Epithelial cell of proximal tubule (primary cell): Measurements from ENCODE around the gene ACHE. TPM values are rescaled to one million over a fixed set of nuclear protein-coding genes. Genes with fewer than 3 reads are reported as not detected.

ENCODE experiments used
- DNase-seq: peaks from one replicate; pipeline ENCODE4 v3.0.0-alpha.2; 2011; ENCODE audit warnings: low read depth
- H3K4me3 ChIP-seq: 2 replicates; pipeline ENCODE4 v1.5.1; 2011; ENCODE audit warnings: low read depth, mild to moderate bottlenecking, low read length
- CTCF ChIP-seq: conservative IDR thresholded peaks from 2 replicates; pipeline ENCODE4 v1.5.1; 2012; ENCODE audit warnings: low read depth, mild to moderate bottlenecking, low read length
- total RNA-seq: library from RNA; depleted of rRNA; stranded (reverse); fragments of >200 nt; gene quantifications from 2 replicates; pipeline ENCODE4 v1.2.3, GENCODE V29; 2015

The ACHE gene
- total RNA-seq, 1 donor from 2014 or later, result 3.3 TPM

- H3K4me3 ChIP-seq, result no peak overlapping the region
- no peak for TF ChIP-seq CTCF
- no peak for DNase-seq
Observed at GRCh38 chr7:100902638-100903037, 7.0 kb upstream of the ACHE start.

GRCh38 chr7:100901921-100902332 is 6.2 kb upstream of the ACHE start:
- H3K4me3 ChIP-seq, result no peak overlapping the region
- no peak for DNase-seq
- TF ChIP-seq CTCF, result no peak

GRCh38 chr7:100900978-100901377 is 5.3 kb upstream of the ACHE start:
- no peak for TF ChIP-seq CTCF
- DNase-seq, result no peak
- no peak overlapping the region for H3K4me3 ChIP-seq

- DNase-seq, result no peak
- no peak for TF ChIP-seq CTCF
Observed at GRCh38 chr7:100899432-100899831, 3.7 kb upstream of the ACHE start.

GRCh38 chr7:100897772-100898454 is 2.2 kb upstream of the ACHE start:
- TF ChIP-seq CTCF, result no peak
- DNase-seq, result no peak
- no peak overlapping the region for H3K4me3 ChIP-seq

More at GRCh38 chr7:100899432-100899831, 3.7 kb upstream of the ACHE start:
- no peak overlapping the region for H3K4me3 ChIP-seq

- no peak for DNase-seq
- H3K4me3 ChIP-seq, result peak overlapping the region; percentile 11
Observed at GRCh38 chr7:100896732-100897608, 1.3 kb upstream of the ACHE start.

More at GRCh38 chr7:100896732-100897608, 1.3 kb upstream of the ACHE start:
- peak; percentile 71 for TF ChIP-seq CTCF
